GM23338 (cell line): ENCODE results near the gene SLC25A13. TPM values are rescaled to one million over a fixed set of nuclear protein-coding genes. Genes with fewer than 3 reads are reported as not detected.

ENCODE experiments used
- ATAC-seq: fragments of 200-7000 bp; cut with Tn5 transposase; 3 replicates; pipeline ENCODE4 v1.9.1; 2020
- DNase-seq: peaks from one replicate; pipeline ENCODE4 v3.0.0-alpha.2; 2015; ENCODE audit warnings: low spot score
- H2AFZ ChIP-seq: fragments of 200-600 bp; sonication (generic); 2 replicates; pipeline ENCODE4 v1.8.0; 2016; ENCODE audit warnings: antibody characterized with exemption, mild to moderate bottlenecking, moderate library complexity
- H3F3A ChIP-seq: fragments of 200-600 bp; sonication (generic); replicated peaks from 2 replicates; pipeline ENCODE4 v1.8.0; 2017; ENCODE audit warnings: antibody characterized with exemption, mixed run types, low read depth
- H3K27ac ChIP-seq: fragments of 200-600 bp; sonication (generic); 2 replicates; pipeline ENCODE4 v1.6.1; 2016; ENCODE audit warnings: low read depth
- H3K27me3 ChIP-seq: fragments of 200-600 bp; sonication (generic); 2 replicates; pipeline ENCODE4 v1.8.0; 2016; ENCODE audit warnings: mild to moderate bottlenecking, mixed run types, moderate library complexity; ENCODE audit not compliant: insufficient read depth
- H3K36me3 ChIP-seq: fragments of 200-600 bp; sonication (generic); 2 replicates; pipeline ENCODE4 v1.8.0; 2016; ENCODE audit warnings: mild to moderate bottlenecking; ENCODE audit not compliant: insufficient read depth
- H3K4me1 ChIP-seq: fragments of 200-600 bp; sonication (generic); 2 replicates; pipeline ENCODE4 v1.8.0; 2016; ENCODE audit warnings: mild to moderate bottlenecking, moderate library complexity; ENCODE audit not compliant: insufficient read depth
- H3K4me2 ChIP-seq: fragments of 200-600 bp; sonication (generic); 2 replicates; pipeline ENCODE4 v1.7.1; 2017; ENCODE audit warnings: mixed run types
- H3K4me3 ChIP-seq: fragments of 200-600 bp; sonication (generic); 2 replicates; pipeline ENCODE4 v1.6.1; 2016; ENCODE audit warnings: mixed run types
- H3K79me2 ChIP-seq: fragments of 200-600 bp; sonication (generic); replicated peaks from 2 replicates; pipeline ENCODE4 v1.8.0; 2017; ENCODE audit warnings: mild to moderate bottlenecking; ENCODE audit not compliant: insufficient read depth
- H3K9me2 ChIP-seq: fragments of 200-600 bp; sonication (generic); 2 replicates; pipeline ENCODE4 v1.8.0; 2017; ENCODE audit not compliant: insufficient read depth
- H4K20me1 ChIP-seq: fragments of 200-600 bp; sonication (generic); replicated peaks from 2 replicates; pipeline ENCODE4 v1.8.0; 2017; ENCODE audit warnings: mild to moderate bottlenecking; ENCODE audit not compliant: insufficient read depth
- H3K27ac Mint-ChIP-seq: 2 replicates; pipeline ENCODE4 v1.8.0; 2020; ENCODE audit warnings: inconsistent platforms, mild to moderate bottlenecking, moderate library complexity, mixed read lengths
- H3K27me3 Mint-ChIP-seq: 3 replicates; pipeline ENCODE4 v1.8.0; 2022; ENCODE audit warnings: low read depth, mild to moderate bottlenecking, moderate library complexity, mixed read lengths, inconsistent platforms; ENCODE audit not compliant: insufficient read depth, poor library complexity
- H3K36me3 Mint-ChIP-seq: 3 replicates; pipeline ENCODE4 v1.8.0; 2021; ENCODE audit warnings: low read depth, mild to moderate bottlenecking, inconsistent platforms, moderate library complexity, mixed read lengths
- H3K4me1 Mint-ChIP-seq: 3 replicates; pipeline ENCODE4 v1.8.0; 2020; ENCODE audit warnings: mild to moderate bottlenecking, inconsistent platforms, mixed read lengths
- H3K4me3 Mint-ChIP-seq: 3 replicates; pipeline ENCODE4 v1.8.0; 2021; ENCODE audit warnings: moderate library complexity, mild to moderate bottlenecking, inconsistent platforms, mixed read lengths
- H3K9me3 Mint-ChIP-seq: 3 replicates; pipeline ENCODE4 v1.8.0; 2020; ENCODE audit warnings: moderate library complexity, mild to moderate bottlenecking, inconsistent platforms, mixed read lengths
- CREB1 ChIP-seq: fragments of 250-450 bp; sonication (Bioruptor Pico); IDR thresholded peaks from 2 replicates; pipeline ENCODE4 v1.5.0; 2020; ENCODE audit warnings: low read depth, mild to moderate bottlenecking, moderate library complexity
- CTCF ChIP-seq, 2 experiments: fragments of 200-600 bp in 1 of 2; sonication (generic) in 1 of 2; conservative IDR thresholded peaks; 2 replicates each; pipeline versions ENCODE4 v1.5.1 to v1.6.1; 2016 to 2017; ENCODE audit warnings: antibody characterized with exemption in 2 of 2, low read depth in 2 of 2, mild to moderate bottlenecking in 2 of 2, moderate library complexity in 1 of 2
- EZH2phosphoT487 ChIP-seq: fragments of 200-600 bp; sonication (generic); IDR thresholded peaks from one replicate; pipeline ENCODE4 v1.8.1; 2018; ENCODE audit warnings: antibody characterized with exemption; ENCODE audit not compliant: unreplicated experiment
- JUNB ChIP-seq: IDR thresholded peaks from one replicate; pipeline ENCODE4 v1.6.1; 2016; ENCODE audit warnings: antibody characterized with exemption; ENCODE audit not compliant: unreplicated experiment
- NANOG ChIP-seq: IDR thresholded peaks from 2 replicates; pipeline ENCODE4 v1.6.1; 2016; ENCODE audit warnings: antibody characterized with exemption, borderline replicate concordance
- ZNF114 ChIP-seq: fragments of 250-450 bp; sonication (Bioruptor Pico); IDR thresholded peaks from 2 replicates; pipeline ENCODE4 v1.5.0; 2020; ENCODE audit warnings: mild to moderate bottlenecking, moderate library complexity
- ZNF462 ChIP-seq: fragments of 250-450 bp; sonication (Bioruptor Pico); IDR thresholded peaks from 2 replicates; pipeline ENCODE4 v1.5.0; 2020; ENCODE audit warnings: mild to moderate bottlenecking, moderate library complexity
- polyA plus RNA-seq: library from polyadenylated mRNA; unstranded; fragments of >200 nt; fragmentation: Nextera tagmentation; extraction: Ambion mirVana; gene quantifications from 2 replicates; pipeline ENCODE4 v1.2.1, GENCODE V29; 2016
- total RNA-seq: library from RNA; depleted of rRNA; stranded (reverse); fragments of >200 nt; shearing (Covaris generic); gene quantifications from 2 replicates; pipeline ENCODE4 v1.2.3, GENCODE V29; 2014
- TF ChIP-seq, protein P1 (sequence below): IDR thresholded peaks from one replicate; pipeline ENCODE4 v1.6.1; 2018; ENCODE audit warnings: antibody characterized with exemption; ENCODE audit not compliant: unreplicated experiment

The SLC25A13 gene
- total and polyA plus RNA-seq, 2 experiments from 2014 or later, result 51.1 to 84.6 TPM

DNA sequence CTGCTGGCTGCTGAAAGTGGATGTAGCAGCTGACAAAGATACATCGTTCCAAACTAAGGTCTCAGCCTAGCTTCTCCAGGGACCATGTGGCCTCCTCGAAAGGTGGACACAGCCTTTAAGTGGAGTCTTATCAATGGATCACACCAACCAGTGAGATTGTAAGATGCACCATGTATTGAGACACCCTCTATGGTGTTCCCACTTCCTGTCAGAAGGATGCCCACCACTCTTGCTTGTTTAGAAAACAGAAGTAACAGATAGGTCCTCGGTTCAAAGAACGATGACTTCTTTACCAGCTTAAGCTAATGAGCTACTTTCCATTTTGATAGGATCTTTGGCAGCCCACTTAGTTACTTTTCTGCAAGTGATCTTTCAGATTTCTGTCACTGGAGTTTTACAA is 34.3 kb downstream of the SLC25A13 start:
- peaks cover 62% of the 10 kb centered on the region for H3K36me3 Mint-ChIP-seq
- Histone ChIP-seq H3K27me3 (no peaks in the 10 kb centered on the region), H2AFZ (no peak overlapping the region), H4K20me1 (peaks cover 6% of the 10 kb centered on the region; the same call in 1 of the 2 replicates), H3K4me3 (no peak overlapping the region), H3K27ac (no peak overlapping the region), H3K79me2 (peaks cover 82% of the 10 kb centered on the region), H3K4me1 (peaks cover 11% of the 10 kb centered on the region), H3K36me3 (no peaks in the 10 kb centered on the region), H3F3A (no peaks in the 10 kb centered on the region), H3K4me2 (no peak overlapping the region), H3K9me2 (0 out of 2 replicates have a peak, but pooled peaks cover 13% of the 10 kb centered on the region)
- ATAC-seq (no peak), DNase-seq (no peak)
- peaks cover 10% of the 10 kb centered on the region for H3K4me1 Mint-ChIP-seq
- TF ChIP-seq CREB1 (CRISPR knock-in tag), result no peak
- TF ChIP-seq, protein P1, sequence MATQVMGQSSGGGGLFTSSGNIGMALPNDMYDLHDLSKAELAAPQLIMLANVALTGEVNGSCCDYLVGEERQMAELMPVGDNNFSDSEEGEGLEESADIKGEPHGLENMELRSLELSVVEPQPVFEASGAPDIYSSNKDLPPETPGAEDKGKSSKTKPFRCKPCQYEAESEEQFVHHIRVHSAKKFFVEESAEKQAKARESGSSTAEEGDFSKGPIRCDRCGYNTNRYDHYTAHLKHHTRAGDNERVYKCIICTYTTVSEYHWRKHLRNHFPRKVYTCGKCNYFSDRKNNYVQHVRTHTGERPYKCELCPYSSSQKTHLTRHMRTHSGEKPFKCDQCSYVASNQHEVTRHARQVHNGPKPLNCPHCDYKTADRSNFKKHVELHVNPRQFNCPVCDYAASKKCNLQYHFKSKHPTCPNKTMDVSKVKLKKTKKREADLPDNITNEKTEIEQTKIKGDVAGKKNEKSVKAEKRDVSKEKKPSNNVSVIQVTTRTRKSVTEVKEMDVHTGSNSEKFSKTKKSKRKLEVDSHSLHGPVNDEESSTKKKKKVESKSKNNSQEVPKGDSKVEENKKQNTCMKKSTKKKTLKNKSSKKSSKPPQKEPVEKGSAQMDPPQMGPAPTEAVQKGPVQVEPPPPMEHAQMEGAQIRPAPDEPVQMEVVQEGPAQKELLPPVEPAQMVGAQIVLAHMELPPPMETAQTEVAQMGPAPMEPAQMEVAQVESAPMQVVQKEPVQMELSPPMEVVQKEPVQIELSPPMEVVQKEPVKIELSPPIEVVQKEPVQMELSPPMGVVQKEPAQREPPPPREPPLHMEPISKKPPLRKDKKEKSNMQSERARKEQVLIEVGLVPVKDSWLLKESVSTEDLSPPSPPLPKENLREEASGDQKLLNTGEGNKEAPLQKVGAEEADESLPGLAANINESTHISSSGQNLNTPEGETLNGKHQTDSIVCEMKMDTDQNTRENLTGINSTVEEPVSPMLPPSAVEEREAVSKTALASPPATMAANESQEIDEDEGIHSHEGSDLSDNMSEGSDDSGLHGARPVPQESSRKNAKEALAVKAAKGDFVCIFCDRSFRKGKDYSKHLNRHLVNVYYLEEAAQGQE, result no peak
- peaks cover 2% of the 10 kb centered on the region for H3K27me3 Mint-ChIP-seq
- H3K27ac Mint-ChIP-seq, result no peak overlapping the region
- peaks cover 52% of the 10 kb centered on the region for H3K9me3 Mint-ChIP-seq
- no peak overlapping the region for H3K4me3 Mint-ChIP-seq

DNA sequence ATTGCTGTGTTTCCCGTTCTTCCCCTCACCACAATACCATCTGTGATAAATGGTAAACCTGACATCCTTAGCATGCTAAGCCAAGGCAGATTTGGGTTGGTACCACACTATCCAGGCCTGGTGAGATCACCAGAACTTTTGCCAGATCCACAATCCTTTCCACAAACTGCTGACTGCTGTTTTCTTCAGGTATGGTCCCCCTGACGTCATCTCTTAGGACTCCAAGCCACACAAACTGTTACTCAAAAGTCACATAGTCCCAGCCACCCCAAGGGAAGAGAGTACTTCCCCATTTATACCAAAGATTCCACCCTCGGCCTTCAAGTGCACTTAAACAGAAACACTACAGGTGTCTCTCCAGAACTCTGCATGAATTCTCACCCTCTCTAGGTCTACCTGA is 34.8 kb downstream of the SLC25A13 start:
- no peak overlapping the region for H2AFZ ChIP-seq
- Mint-ChIP-seq H3K27ac (no peak overlapping the region), H3K4me1 (peaks cover 10% of the 10 kb centered on the region), H3K4me3 (no peak overlapping the region), H3K36me3 (peaks cover 57% of the 10 kb centered on the region), H3K9me3 (peaks cover 49% of the 10 kb centered on the region), H3K27me3 (peaks cover 2% of the 10 kb centered on the region)
- H3K79me2 ChIP-seq, result peaks cover 82% of the 10 kb centered on the region
- no peaks in the 10 kb centered on the region for H3K36me3 ChIP-seq
- no peak overlapping the region for H3K4me2 ChIP-seq
- H3K27ac ChIP-seq, result no peak overlapping the region
- no peak overlapping the region for H3K4me3 ChIP-seq
- DNase-seq, result no peak
- H3K9me2 ChIP-seq, result 0 out of 2 replicates have a peak, but pooled peaks cover 13% of the 10 kb centered on the region
- H4K20me1 ChIP-seq, result peaks cover 6% of the 10 kb centered on the region; the same call in 1 of the 2 replicates
- peaks cover 11% of the 10 kb centered on the region for H3K4me1 ChIP-seq
- no peaks in the 10 kb centered on the region for H3K27me3 ChIP-seq
- H3F3A ChIP-seq, result no peaks in the 10 kb centered on the region
- ATAC-seq, result no peak
- TF ChIP-seq CTCF (conservative IDR thresholded peaks at IDR 0.05; ENCODE audit: low read depth in 2 of 2) (no peak), EZH2phosphoT487 (no peak), CREB1 (CRISPR knock-in tag) (no peak), ZNF462 (no peak), JUNB (no peak), NANOG (no peak), ZNF114 (no peak)
